OCI-LY3 (cell line): ENCODE measurements around the gene CCDC92.

Experiments
- H2AFZ ChIP-seq: fragments of 200-600, 300-600 bp; shearing (Covaris generic); 2 replicates; pipeline ENCODE4 v1.6.0; 2014; ENCODE audit warnings: antibody characterized with exemption, low read depth, low read length
- H3K27ac ChIP-seq: fragments of 200-600, 300-600 bp; sonication (generic); 2 replicates; pipeline ENCODE4 v1.5.1; 2014; ENCODE audit warnings: mild to moderate bottlenecking, low read length, moderate library complexity, mixed read lengths
- H3K27me3 ChIP-seq: fragments of 200-600, 300-600 bp; sonication (generic); 2 replicates; pipeline ENCODE4 v1.6.1; 2014; ENCODE audit warnings: low read depth, low read length, mixed read lengths
- H3K36me3 ChIP-seq: fragments of 200-600, 300-600 bp; sonication (generic); replicated peaks from 2 replicates; pipeline ENCODE3; 2014; ENCODE audit warnings: low read depth, low read length, mixed read lengths
- H3K4me1 ChIP-seq: fragments of 300-600, 200-600 bp; sonication (generic); 2 replicates; pipeline ENCODE4 v1.6.1; 2014; ENCODE audit warnings: low read length, mixed read lengths
- H3K4me2 ChIP-seq: fragments of 200-600, 300-600 bp; sonication (generic); 2 replicates; pipeline ENCODE4 v1.6.1; 2014; ENCODE audit warnings: low read length, mixed read lengths
- H3K4me3 ChIP-seq: fragments of 300-600, 200-600 bp; sonication (generic); 2 replicates; pipeline ENCODE4 v1.5.1; 2014; ENCODE audit warnings: antibody characterized with exemption, mild to moderate bottlenecking, low read length, moderate library complexity
- H3K79me2 ChIP-seq: fragments of 300-600, 200-600 bp; shearing (Covaris generic); 2 replicates; pipeline ENCODE4 v1.6.1; 2014; ENCODE audit warnings: mild to moderate bottlenecking, low read length, mixed read lengths
- H3K9ac ChIP-seq: fragments of 300-600, 200-600 bp; shearing (Covaris generic); 2 replicates; pipeline ENCODE4 v1.6.0; 2014; ENCODE audit warnings: mild to moderate bottlenecking, low read length, moderate library complexity
- H3K9me3 ChIP-seq: fragments of 200-600, 300-600 bp; shearing (Covaris generic); 2 replicates; pipeline ENCODE4 v1.6.1; 2014; ENCODE audit warnings: low read length, mixed read lengths; ENCODE audit not compliant: insufficient read depth
- H4K20me1 ChIP-seq: fragments of 200-600, 300-600 bp; sonication (generic); 2 replicates; pipeline ENCODE4 v1.6.1; 2016; ENCODE audit warnings: low read length, mixed read lengths; ENCODE audit not compliant: insufficient read depth
- CTCF ChIP-seq: fragments of 200-600, 300-600 bp; sonication (generic); IDR thresholded peaks from 2 replicates; pipeline ENCODE4 v1.5.1; 2014; ENCODE audit warnings: antibody characterized with exemption, low read length, low read depth
- EZH2phosphoT487 ChIP-seq: fragments of 200-600 bp; shearing (Covaris generic); IDR thresholded peaks from 2 replicates; pipeline ENCODE4 v1.6.1; 2018; ENCODE audit warnings: antibody characterized with exemption, mixed run types, low read depth

Gene CCDC92

DNA sequence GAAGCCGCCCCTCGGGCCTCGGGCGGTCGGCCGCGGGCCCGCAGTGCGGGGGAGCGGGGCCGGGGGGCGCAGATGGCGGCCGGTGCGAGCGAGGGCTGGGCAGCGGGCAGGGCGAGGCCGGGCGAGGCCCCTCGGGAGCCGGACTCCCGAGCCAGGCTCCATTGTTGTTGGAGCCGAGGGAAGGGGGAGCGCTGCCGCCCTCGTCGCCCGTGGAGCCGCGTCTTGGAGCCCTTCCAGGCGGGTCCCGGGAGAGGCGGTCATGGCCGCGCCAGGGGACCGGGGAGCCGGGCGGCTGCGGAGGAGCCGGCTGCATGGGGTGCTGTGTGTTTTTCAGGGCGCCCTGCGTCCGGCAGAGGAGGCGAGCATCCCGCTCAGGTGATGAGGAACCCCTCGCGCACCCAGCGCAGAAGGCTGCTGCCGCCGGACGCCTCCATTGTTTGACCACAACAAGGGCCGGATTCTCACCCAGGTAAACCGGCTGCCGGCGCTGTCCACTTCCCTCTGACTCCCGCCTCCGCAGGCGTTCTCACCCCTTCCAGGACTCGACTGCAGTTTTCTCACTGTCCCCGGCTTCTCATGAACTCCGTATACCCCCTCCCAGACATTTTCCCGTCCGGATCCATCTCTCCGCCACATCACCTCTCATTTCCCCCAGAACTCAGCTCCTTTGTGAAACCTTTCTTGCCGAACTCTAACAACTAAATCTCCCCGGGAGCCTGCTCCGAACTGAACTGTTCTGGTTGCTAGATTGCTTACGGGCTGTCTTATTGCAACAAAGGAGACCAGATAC, 1.1 kb upstream of the CCDC92 start:
- H4K20me1 ChIP-seq, result no peaks in the 10 kb centered on the region
- peak overlapping the region; percentile 40; the same call in 1 of the 2 replicates for H2AFZ ChIP-seq
- peaks cover 16% of the 10 kb centered on the region for H3K4me1 ChIP-seq
- peaks cover 17% of the 10 kb centered on the region for H3K36me3 ChIP-seq
- H3K27me3 ChIP-seq, result no peaks in the 10 kb centered on the region
- H3K79me2 ChIP-seq, result peaks cover 18% of the 10 kb centered on the region
- peak overlapping the region; percentile 84 for H3K4me3 ChIP-seq
- TF ChIP-seq EZH2phosphoT487 (no peak), CTCF (no peak)
- no peaks in the 10 kb centered on the region for H3K9me3 ChIP-seq
- H3K9ac ChIP-seq, result peak overlapping the region; percentile 66
- H3K27ac ChIP-seq, result 0 out of 2 replicates have a peak overlapping the region, but pooled peaks have one; percentile 11
- peak overlapping the region; percentile 94 for H3K4me2 ChIP-seq

- H3K4me3 ChIP-seq, result peak overlapping the region; percentile 79
- H3K4me1 ChIP-seq, result peaks cover 16% of the 10 kb centered on the region
- peaks cover 8% of the 10 kb centered on the region for H3K36me3 ChIP-seq
- no peak for TF ChIP-seq CTCF
- no peak for TF ChIP-seq EZH2phosphoT487
- H4K20me1 ChIP-seq, result no peaks in the 10 kb centered on the region
- H3K9me3 ChIP-seq, result no peaks in the 10 kb centered on the region
- H3K27me3 ChIP-seq, result no peaks in the 10 kb centered on the region
- H3K27ac ChIP-seq, result no peak overlapping the region
- peak overlapping the region; percentile 2 for H2AFZ ChIP-seq
- H3K9ac ChIP-seq, result peak overlapping the region; percentile 77
- H3K79me2 ChIP-seq, result peaks cover 18% of the 10 kb centered on the region
- H3K4me2 ChIP-seq, result peak overlapping the region; percentile 91
These were observed 718 bp downstream of the CCDC92 start for GRCh38 chr12:123971770-123972456.

GRCh38 chr12:123971449-123971769, 1.2 kb downstream of the CCDC92 start:
- no peak overlapping the region for H3K27ac ChIP-seq
- H4K20me1 ChIP-seq, result no peaks in the 10 kb centered on the region
- peak overlapping the region; percentile 91 for H3K4me2 ChIP-seq
- peaks cover 16% of the 10 kb centered on the region for H3K4me1 ChIP-seq
- H3K9me3 ChIP-seq, result no peaks in the 10 kb centered on the region
- peak overlapping the region; percentile 77 for H3K9ac ChIP-seq
- 0 out of 2 replicates have a peak overlapping the region, but pooled peaks have one; percentile 2 for H2AFZ ChIP-seq
- TF ChIP-seq EZH2phosphoT487, result no peak
- no peak for TF ChIP-seq CTCF
- H3K79me2 ChIP-seq, result peaks cover 18% of the 10 kb centered on the region
- peaks cover 6% of the 10 kb centered on the region for H3K36me3 ChIP-seq
- H3K4me3 ChIP-seq, result peak overlapping the region; percentile 79
- H3K27me3 ChIP-seq, result no peaks in the 10 kb centered on the region

GRCh38 chr12:123967121-123967586, 5.5 kb downstream of the CCDC92 start:
- no peak overlapping the region for H3K9ac ChIP-seq
- no peaks in the 10 kb centered on the region for H3K36me3 ChIP-seq
- H4K20me1 ChIP-seq, result no peaks in the 10 kb centered on the region
- H2AFZ ChIP-seq, result no peak overlapping the region
- H3K4me1 ChIP-seq, result peaks cover 6% of the 10 kb centered on the region
- no peaks in the 10 kb centered on the region for H3K9me3 ChIP-seq
- no peaks in the 10 kb centered on the region for H3K27me3 ChIP-seq
- no peaks in the 10 kb centered on the region; the same call in 1 of the 2 replicates for H3K79me2 ChIP-seq
- H3K27ac ChIP-seq, result no peak overlapping the region
- no peak overlapping the region for H3K4me3 ChIP-seq
- TF ChIP-seq CTCF (no peak), EZH2phosphoT487 (no peak)
- no peak overlapping the region for H3K4me2 ChIP-seq
